ENCODE results near the gene HIC1.

HIC1 gene

GRCh38 chr17:2101448-2102257 lies 46.8 kb downstream of the HIC1 start:
- Histone ChIP-seq H3K9ac (ENCODE audit: low read length) (no peak overlapping the region), H3K36me3 (ENCODE audit: control insufficient read depth, insufficient read depth, low read length) (no peaks in the 10 kb centered on the region), H3K4me3 (ENCODE audit: low read length) (no peak overlapping the region), H3K27ac (ENCODE audit: low read depth, low read length) (no peak overlapping the region), H3K27me3 (ENCODE audit: control insufficient read depth, insufficient read depth, low read length) (no peaks in the 10 kb centered on the region), H3K4me1 (ENCODE audit: control insufficient read depth, insufficient read depth, low read length) (peaks cover 6% of the 10 kb centered on the region)

GRCh38 chr17:2102931-2103809 lies 48.3 kb downstream of the HIC1 start:
- Histone ChIP-seq H3K9ac (ENCODE audit: low read length) (no peak overlapping the region), H3K27ac (ENCODE audit: low read depth, low read length) (peak overlapping the region; percentile 27), H3K4me3 (ENCODE audit: low read length) (no peak overlapping the region), H3K36me3 (ENCODE audit: control insufficient read depth, insufficient read depth, low read length) (no peaks in the 10 kb centered on the region), H3K27me3 (ENCODE audit: control insufficient read depth, insufficient read depth, low read length) (no peaks in the 10 kb centered on the region), H3K4me1 (ENCODE audit: control insufficient read depth, insufficient read depth, low read length) (peaks cover 8% of the 10 kb centered on the region)

GRCh38 chr17:2105663-2106062 lies 50.8 kb downstream of the HIC1 start:
- Histone ChIP-seq H3K36me3 (ENCODE audit: control insufficient read depth, insufficient read depth, low read length) (no peaks in the 10 kb centered on the region), H3K27ac (ENCODE audit: low read depth, low read length) (no peak overlapping the region), H3K27me3 (ENCODE audit: control insufficient read depth, insufficient read depth, low read length) (no peaks in the 10 kb centered on the region), H3K9ac (ENCODE audit: low read length) (no peak overlapping the region), H3K4me1 (ENCODE audit: control insufficient read depth, insufficient read depth, low read length) (peaks cover 8% of the 10 kb centered on the region), H3K4me3 (ENCODE audit: low read length) (no peak overlapping the region)

GRCh38 chr17:2106308-2106955 lies 51.5 kb downstream of the HIC1 start:
- H3K9ac ChIP-seq (ENCODE audit: low read length), result no peak overlapping the region
- H3K27me3 ChIP-seq (ENCODE audit: control insufficient read depth, insufficient read depth, low read length), result no peaks in the 10 kb centered on the region
- H3K4me1 ChIP-seq (ENCODE audit: control insufficient read depth, insufficient read depth, low read length), result peaks cover 8% of the 10 kb centered on the region
- H3K4me3 ChIP-seq (ENCODE audit: low read length), result no peak overlapping the region
- H3K36me3 ChIP-seq (ENCODE audit: control insufficient read depth, insufficient read depth, low read length), result no peaks in the 10 kb centered on the region
- H3K27ac ChIP-seq (ENCODE audit: low read depth, low read length), result no peak overlapping the region

GRCh38 chr17:2107050-2107449 lies 52.1 kb downstream of the HIC1 start:
- no peak overlapping the region for H3K9ac ChIP-seq (ENCODE audit: low read length)
- no peaks in the 10 kb centered on the region for H3K27me3 ChIP-seq (ENCODE audit: control insufficient read depth, insufficient read depth, low read length)
- peaks cover 7% of the 10 kb centered on the region for H3K4me1 ChIP-seq (ENCODE audit: control insufficient read depth, insufficient read depth, low read length)
- no peak overlapping the region for H3K4me3 ChIP-seq (ENCODE audit: low read length)
- no peak overlapping the region for H3K27ac ChIP-seq (ENCODE audit: low read depth, low read length)
- no peaks in the 10 kb centered on the region for H3K36me3 ChIP-seq (ENCODE audit: control insufficient read depth, insufficient read depth, low read length)

- Histone ChIP-seq H3K4me3 (ENCODE audit: low read length) (no peak overlapping the region), H3K9ac (ENCODE audit: low read length) (no peak overlapping the region), H3K4me1 (ENCODE audit: control insufficient read depth, insufficient read depth, low read length) (peaks cover 7% of the 10 kb centered on the region), H3K27me3 (ENCODE audit: control insufficient read depth, insufficient read depth, low read length) (no peaks in the 10 kb centered on the region), H3K27ac (ENCODE audit: low read depth, low read length) (no peak overlapping the region), H3K36me3 (ENCODE audit: control insufficient read depth, insufficient read depth, low read length) (no peaks in the 10 kb centered on the region)
Observed at GRCh38 chr17:2107506-2107905, 52.6 kb downstream of the HIC1 start.

- Histone ChIP-seq H3K27me3 (ENCODE audit: control insufficient read depth, insufficient read depth, low read length) (no peaks in the 10 kb centered on the region), H3K36me3 (ENCODE audit: control insufficient read depth, insufficient read depth, low read length) (no peaks in the 10 kb centered on the region), H3K4me3 (ENCODE audit: low read length) (no peak overlapping the region), H3K4me1 (ENCODE audit: control insufficient read depth, insufficient read depth, low read length) (peaks cover 7% of the 10 kb centered on the region), H3K27ac (ENCODE audit: low read depth, low read length) (no peak overlapping the region), H3K9ac (ENCODE audit: low read length) (no peak overlapping the region)
Observed at GRCh38 chr17:2108170-2108569, 53.3 kb downstream of the HIC1 start.

GRCh38 chr17:2110436-2110835 lies 55.5 kb downstream of the HIC1 start:
- H3K9ac ChIP-seq (ENCODE audit: low read length), result no peak overlapping the region
- H3K4me1 ChIP-seq (ENCODE audit: control insufficient read depth, insufficient read depth, low read length), result peaks cover 7% of the 10 kb centered on the region
- no peaks in the 10 kb centered on the region for H3K27me3 ChIP-seq (ENCODE audit: control insufficient read depth, insufficient read depth, low read length)
- no peak overlapping the region for H3K4me3 ChIP-seq (ENCODE audit: low read length)
- no peak overlapping the region for H3K27ac ChIP-seq (ENCODE audit: low read depth, low read length)
- H3K36me3 ChIP-seq (ENCODE audit: control insufficient read depth, insufficient read depth, low read length), result no peaks in the 10 kb centered on the region

- H3K4me3 ChIP-seq (ENCODE audit: low read length), result no peak overlapping the region
- no peak overlapping the region for H3K27ac ChIP-seq (ENCODE audit: low read depth, low read length)
- no peak overlapping the region for H3K9ac ChIP-seq (ENCODE audit: low read length)
- no peaks in the 10 kb centered on the region for H3K36me3 ChIP-seq (ENCODE audit: control insufficient read depth, insufficient read depth, low read length)
- peaks cover 3% of the 10 kb centered on the region for H3K4me1 ChIP-seq (ENCODE audit: control insufficient read depth, insufficient read depth, low read length)
- H3K27me3 ChIP-seq (ENCODE audit: control insufficient read depth, insufficient read depth, low read length), result no peaks in the 10 kb centered on the region
Observed at GRCh38 chr17:2111691-2112090, 56.8 kb downstream of the HIC1 start.
